Endothelial cell (in vitro differentiated cells): ENCODE measurements around the gene NRCAM. TPM values are rescaled to one million over a fixed set of nuclear protein-coding genes. Genes with fewer than 3 reads are reported as not detected.

Source experiments
- DNase-seq: peaks from one replicate; pipeline ENCODE4 v3.0.0; 2021; ENCODE audit warnings: low spot score
- H3K27ac Mint-ChIP-seq: one replicate; pipeline ENCODE4 v1.8.0; 2021; ENCODE audit warnings: mixed read lengths, inconsistent platforms; ENCODE audit not compliant: unreplicated experiment
- H3K27me3 Mint-ChIP-seq: one replicate; pipeline ENCODE4 v1.8.0; 2021; ENCODE audit warnings: mild to moderate bottlenecking, moderate library complexity, mixed read lengths, inconsistent platforms; ENCODE audit not compliant: unreplicated experiment
- H3K36me3 Mint-ChIP-seq: one replicate; pipeline ENCODE4 v1.8.0; 2021; ENCODE audit warnings: mild to moderate bottlenecking, low read depth, mixed read lengths, inconsistent platforms; ENCODE audit not compliant: unreplicated experiment
- H3K4me1 Mint-ChIP-seq: one replicate; pipeline ENCODE4 v1.8.0; 2021; ENCODE audit warnings: mild to moderate bottlenecking, mixed read lengths, inconsistent platforms; ENCODE audit not compliant: unreplicated experiment
- H3K4me3 Mint-ChIP-seq: one replicate; pipeline ENCODE4 v1.8.0; 2021; ENCODE audit warnings: mild to moderate bottlenecking, mixed read lengths, inconsistent platforms; ENCODE audit not compliant: unreplicated experiment
- H3K9me3 Mint-ChIP-seq: one replicate; pipeline ENCODE4 v1.8.0; 2021; ENCODE audit warnings: mixed read lengths, inconsistent platforms; ENCODE audit not compliant: unreplicated experiment
- CTCF ChIP-seq: fragments of 200-600 bp; sonication (generic); IDR thresholded peaks from one replicate; pipeline ENCODE4 v1.5.0; 2021; ENCODE audit warnings: antibody characterized with exemption; ENCODE audit not compliant: unreplicated experiment
- total RNA-seq: library from RNA; stranded (reverse); fragmentation: NEBNext Ultra II Directional; extraction: Animal tissue kit (Norgen Biotek cat#: 25700); gene quantifications from one replicate; pipeline ENCODE4 v1.2.1, GENCODE V29; 2021; ENCODE audit not compliant: unreplicated experiment

The NRCAM gene
- total RNA-seq, 1 donor from 2014 or later, result 2.2 TPM

- no peak for TF ChIP-seq CTCF
- H3K9me3 Mint-ChIP-seq, result no peaks in the 10 kb centered on the region
- no peaks in the 10 kb centered on the region for H3K27me3 Mint-ChIP-seq
- DNase-seq, result no peak
- H3K27ac Mint-ChIP-seq, result no peak overlapping the region
- no peak overlapping the region for H3K4me3 Mint-ChIP-seq
- H3K36me3 Mint-ChIP-seq, result no peaks in the 10 kb centered on the region
- H3K4me1 Mint-ChIP-seq, result peaks cover 9% of the 10 kb centered on the region
These were observed 323.5 kb downstream of the NRCAM start for GRCh38 chr7:108132551-108133265.

GRCh38 chr7:108130261-108130660, 326.0 kb downstream of the NRCAM start, which contains the start of gene LAMB4:
Gene LAMB4 (minus strand): TSS chr7:108130361. CDS start chr7:108123164, 7,197 bp downstream.
- H3K4me1 Mint-ChIP-seq, result peaks cover 9% of the 10 kb centered on the region
- H3K27me3 Mint-ChIP-seq, result no peaks in the 10 kb centered on the region
- no peaks in the 10 kb centered on the region for H3K36me3 Mint-ChIP-seq
- H3K4me3 Mint-ChIP-seq, result no peak within 1 kb of the TSS
- H3K27ac Mint-ChIP-seq, result no peak within 1 kb of the TSS
- no peak for DNase-seq
- no peaks in the 10 kb centered on the region for H3K9me3 Mint-ChIP-seq
- no peak for TF ChIP-seq CTCF

GRCh38 chr7:108129018-108129965, 326.9 kb downstream of the NRCAM start:
- no peaks in the 10 kb centered on the region for H3K27me3 Mint-ChIP-seq
- H3K36me3 Mint-ChIP-seq, result no peaks in the 10 kb centered on the region
- no peak for TF ChIP-seq CTCF
- peaks cover 6% of the 10 kb centered on the region for H3K4me1 Mint-ChIP-seq
- no peak overlapping the region for H3K27ac Mint-ChIP-seq
- H3K4me3 Mint-ChIP-seq, result no peak overlapping the region
- H3K9me3 Mint-ChIP-seq, result no peaks in the 10 kb centered on the region
- DNase-seq, result no peak

- H3K4me1 Mint-ChIP-seq, result peaks cover 6% of the 10 kb centered on the region
- H3K36me3 Mint-ChIP-seq, result no peaks in the 10 kb centered on the region
- no peaks in the 10 kb centered on the region for H3K27me3 Mint-ChIP-seq
- H3K27ac Mint-ChIP-seq, result no peak overlapping the region
- H3K4me3 Mint-ChIP-seq, result no peak overlapping the region
- H3K9me3 Mint-ChIP-seq, result no peaks in the 10 kb centered on the region
- DNase-seq, result no peak
- TF ChIP-seq CTCF, result no peak
These were observed 327.7 kb downstream of the NRCAM start for GRCh38 chr7:108128514-108128913.
